H1 (cell line): ENCODE results near the gene ANKRD31. TPM values are rescaled to one million over a fixed set of nuclear protein-coding genes. Genes with fewer than 3 reads are reported as not detected.

Experiments used
- CTCF ChIA-PET: fragments of 300-600 bp; sonication (Branson Sonifier 250); formaldehyde crosslinking; loops from one replicate; lab custom pipeline; 2021; ENCODE audit not compliant: partially characterized antibody; lab: Charles Lee
- POLR2A ChIA-PET: fragments of 300-600 bp; sonication (Branson Sonifier 250); formaldehyde crosslinking; loops from one replicate; lab custom pipeline; 2021; ENCODE audit warnings: inconsistent platforms; ENCODE audit not compliant: partially characterized antibody; lab: Charles Lee
- DNase-seq, 2 experiments: peaks; one replicate each; pipeline versions ENCODE4 v3.0.0 to v3.0.0-alpha.2; 2010 to 2022; ENCODE audit warnings: low spot score in 2 of 2, low read depth in 1 of 2, mixed read lengths in 1 of 2
- FAIRE-seq: peaks from 2 replicates; lab custom pipeline; 2011; peaks lifted over from hg19 to GRCh38; lab: Jason Lieb, UNC
- H2AFZ ChIP-seq: 2 replicates; pipeline ENCODE4 v1.8.1; 2012; ENCODE audit warnings: low read length, inconsistent platforms
- H2AK5ac ChIP-seq: 2 replicates; pipeline ENCODE4 v1.6.1; 2013; ENCODE audit warnings: low read depth, low read length
- H2BK120ac ChIP-seq: replicated peaks from 2 replicates; pipeline ENCODE3; 2013; ENCODE audit warnings: low read depth, low read length, inconsistent platforms
- H2BK12ac ChIP-seq: 2 replicates; pipeline ENCODE4 v1.6.1; 2013; ENCODE audit warnings: low read depth, low read length
- H2BK15ac ChIP-seq: 2 replicates; pipeline ENCODE4 v1.6.1; 2013; ENCODE audit warnings: low read length
- H2BK20ac ChIP-seq: 2 replicates; pipeline ENCODE4 v1.6.1; 2013; ENCODE audit warnings: low read length
- H2BK5ac ChIP-seq: 2 replicates; pipeline ENCODE4 v1.6.1; 2013; ENCODE audit warnings: low read depth, low read length
- H3K14ac ChIP-seq: 2 replicates; pipeline ENCODE4 v1.6.1; 2013; ENCODE audit warnings: inconsistent platforms; ENCODE audit not compliant: insufficient read length
- H3K18ac ChIP-seq: 2 replicates; pipeline ENCODE4 v1.6.1; 2013; ENCODE audit warnings: low read length; ENCODE audit errors: extremely low read depth
- H3K23ac ChIP-seq: 2 replicates; pipeline ENCODE4 v1.6.1; 2013; ENCODE audit warnings: inconsistent platforms; ENCODE audit not compliant: insufficient read length
- H3K23me2 ChIP-seq: 2 replicates; pipeline ENCODE4 v1.6.1; 2013; ENCODE audit warnings: low read depth, low read length
- H3K27ac ChIP-seq: 2 replicates; pipeline ENCODE4 v1.6.1; 2011; ENCODE audit warnings: low read depth, low read length, inconsistent platforms
- H3K27me3 ChIP-seq, 4 experiments: replicated peaks in 1 of 4; 1 replicate in 1 of 4; 2 replicates in 3 of 4; pipeline versions ENCODE4 v1.6.1 to v1.8.1; 2011 to 2013; ENCODE audit warnings: low read length in 3 of 4, mild to moderate bottlenecking in 3 of 4, inconsistent platforms in 2 of 4, mixed read lengths in 2 of 4, moderate library complexity in 1 of 4; ENCODE audit not compliant: control insufficient read depth in 3 of 4, insufficient read depth in 3 of 4; ENCODE audit errors: extremely low read depth in 1 of 4
- H3K36me3 ChIP-seq, 4 experiments: 2 replicates each; pipeline versions ENCODE4 v1.6.1 to v1.8.1; 2011 to 2013; ENCODE audit warnings: mild to moderate bottlenecking in 4 of 4, low read length in 3 of 4, moderate library complexity in 2 of 4, control low read depth in 1 of 4, inconsistent platforms in 1 of 4; ENCODE audit not compliant: insufficient read depth in 4 of 4, control insufficient read depth in 2 of 4
- H3K4ac ChIP-seq: replicated peaks from 2 replicates; pipeline ENCODE3; 2013; ENCODE audit warnings: low read length, low read depth, mixed read lengths, inconsistent platforms; ENCODE audit not compliant: insufficient read length
- H3K4me1 ChIP-seq, 4 experiments: replicated peaks in 1 of 4; 1 replicate in 1 of 4; 2 replicates in 3 of 4; pipeline versions ENCODE4 v1.6.1 to v1.8.1; 2011 to 2013; ENCODE audit warnings: low read length in 3 of 4, inconsistent platforms in 2 of 4, mixed read lengths in 1 of 4; ENCODE audit not compliant: insufficient read depth in 4 of 4, control insufficient read depth in 3 of 4
- H3K4me2 ChIP-seq, 2 experiments: 2 replicates each; pipeline versions ENCODE4 v1.6.1 to v1.8.1; 2011 to 2013; ENCODE audit warnings: low read depth in 2 of 2, low read length in 2 of 2, control low read depth in 1 of 2, inconsistent platforms in 1 of 2, mild to moderate bottlenecking in 1 of 2; ENCODE audit not compliant: insufficient read depth in 1 of 2
- H3K4me3 ChIP-seq, 4 experiments: fragments of 200-600, 300-600 bp in 1 of 4; sonication (generic), shearing (Covaris generic), sonication (Bioruptor Twin) in 1 of 4; 2 replicates each; pipeline versions ENCODE4 v1.5.1 to v1.8.1; 2011 to 2016; ENCODE audit warnings: low read length in 4 of 4, low read depth in 3 of 4, control low read depth in 2 of 4, inconsistent platforms in 2 of 4, mild to moderate bottlenecking in 2 of 4, mixed read lengths in 1 of 4, moderate library complexity in 1 of 4; ENCODE audit not compliant: insufficient read depth in 2 of 4; ENCODE audit errors: extremely low read depth in 1 of 4
- H3K56ac ChIP-seq: replicated peaks from 2 replicates; pipeline ENCODE3; 2013; ENCODE audit warnings: low read depth, mild to moderate bottlenecking, mixed read lengths, low read length, inconsistent platforms; ENCODE audit not compliant: insufficient read length
- H3K79me1 ChIP-seq: 2 replicates; pipeline ENCODE4 v1.6.1; 2013; ENCODE audit warnings: low read depth, low read length, control low read depth
- H3K79me2 ChIP-seq, 2 experiments: 2 replicates each; pipeline versions ENCODE4 v1.6.1 to v1.8.1; 2012 to 2013; ENCODE audit warnings: low read length in 2 of 2, mild to moderate bottlenecking in 2 of 2, inconsistent platforms in 1 of 2; ENCODE audit not compliant: insufficient read depth in 2 of 2, control insufficient read depth in 1 of 2
- H3K9ac ChIP-seq, 4 experiments: replicated peaks in 1 of 4; 1 replicate in 1 of 4; 2 replicates in 3 of 4; pipeline versions ENCODE4 v1.6.1 to v1.8.1; 2011 to 2013; ENCODE audit warnings: low read depth in 3 of 4, low read length in 3 of 4, control low read depth in 2 of 4, mild to moderate bottlenecking in 2 of 4, moderate library complexity in 2 of 4, inconsistent platforms in 1 of 4; ENCODE audit errors: extremely low read depth in 1 of 4
- H3K9me3 ChIP-seq, 2 experiments: 2 replicates each; pipeline versions ENCODE4 v1.6.1 to v1.8.1; 2012 to 2013; ENCODE audit warnings: mild to moderate bottlenecking in 2 of 2, moderate library complexity in 2 of 2, control low read depth in 1 of 2, inconsistent platforms in 1 of 2, low read depth in 1 of 2, low read length in 1 of 2, mixed read lengths in 1 of 2; ENCODE audit not compliant: insufficient read depth in 2 of 2
- H4K20me1 ChIP-seq, 2 experiments: replicated peaks in 1 of 2; 2 replicates each; pipeline versions ENCODE3 to v1.8.1; 2011 to 2013; ENCODE audit warnings: inconsistent platforms in 2 of 2, low read length in 2 of 2, mild to moderate bottlenecking in 1 of 2; ENCODE audit not compliant: insufficient read depth in 2 of 2, control insufficient read depth in 1 of 2
- H4K5ac ChIP-seq: 2 replicates; pipeline ENCODE4 v1.6.1; 2013; ENCODE audit warnings: low read length, low read depth, mixed read lengths, inconsistent platforms; ENCODE audit not compliant: insufficient read length
- H4K8ac ChIP-seq: 2 replicates; pipeline ENCODE4 v1.8.0; 2013; ENCODE audit warnings: mild to moderate bottlenecking, moderate library complexity, low read length, inconsistent platforms; ENCODE audit not compliant: insufficient read depth; ENCODE audit errors: extremely low read depth
- H4K91ac ChIP-seq: replicated peaks from 2 replicates; pipeline ENCODE3; 2013; ENCODE audit warnings: low read length, mixed read lengths, inconsistent platforms; ENCODE audit not compliant: insufficient read length
- BACH1 ChIP-seq: IDR thresholded peaks from 2 replicates; pipeline ENCODE4 v1.6.1; 2012; ENCODE audit warnings: low read length, improper control_type of control experiment
- BCL11A ChIP-seq, 2 experiments: IDR thresholded peaks; one replicate each; pipeline ENCODE4 v1.6.1; 2011; ENCODE audit warnings: low read depth in 2 of 2, low read length in 2 of 2, mild to moderate bottlenecking in 2 of 2
- CHD1 ChIP-seq: IDR thresholded peaks from 2 replicates; pipeline ENCODE4 v1.6.1; 2012; ENCODE audit warnings: low read depth, low read length, improper control_type of control experiment
- CHD2 ChIP-seq: IDR thresholded peaks from 2 replicates; pipeline ENCODE4 v1.6.1; 2012; ENCODE audit warnings: low read length, improper control_type of control experiment
- CREB1 ChIP-seq: IDR thresholded peaks from 2 replicates; pipeline ENCODE4 v1.6.1; 2012; ENCODE audit warnings: inconsistent platforms
- HDAC6 ChIP-seq: IDR thresholded peaks from one replicate; pipeline ENCODE4 v1.7.1; 2012; ENCODE audit warnings: low read depth, mild to moderate bottlenecking, inconsistent platforms, low read length, moderate library complexity
- KDM1A ChIP-seq: fragments of 200-600, 300-600 bp; sonication (generic); IDR thresholded peaks from 2 replicates; pipeline ENCODE4 v1.7.1; 2016; ENCODE audit warnings: mild to moderate bottlenecking, low read length, borderline replicate concordance
- MAFK ChIP-seq: IDR thresholded peaks from 2 replicates; pipeline ENCODE4 v1.6.1; 2012; ENCODE audit warnings: low read depth, mild to moderate bottlenecking, improper control_type of control experiment, low read length
- NANOG ChIP-seq: IDR thresholded peaks from 2 replicates; pipeline ENCODE4 v1.6.1; 2011; ENCODE audit warnings: low read length, low read depth, mild to moderate bottlenecking, inconsistent platforms; ENCODE audit not compliant: insufficient read depth, poor library complexity, severe bottlenecking
- PHF8 ChIP-seq: fragments of 200-600 bp; sonication (generic); conservative IDR thresholded peaks from 2 replicates; pipeline ENCODE4 v1.7.1; 2012; ENCODE audit warnings: low read depth, mild to moderate bottlenecking, inconsistent platforms, low read length, moderate library complexity
- POLR2A ChIP-seq, 2 experiments: IDR thresholded peaks; 1 replicate in 1 of 2; 2 replicates in 1 of 2; pipeline ENCODE4 v1.6.1; 2011; ENCODE audit warnings: low read depth in 2 of 2, low read length in 2 of 2, mild to moderate bottlenecking in 2 of 2; ENCODE audit errors: control extremely low read depth in 1 of 2
- RAD21 ChIP-seq, 2 experiments: IDR thresholded peaks in 1 of 2; conservative IDR thresholded peaks in 1 of 2; 2 replicates each; pipeline ENCODE4 v1.6.1; 2011; ENCODE audit warnings: low read depth in 2 of 2, low read length in 2 of 2, improper control_type of control experiment in 1 of 2, inconsistent platforms in 1 of 2, mild to moderate bottlenecking in 1 of 2, moderate library complexity in 1 of 2
- SIRT6 ChIP-seq: IDR thresholded peaks from one replicate; pipeline ENCODE4 v1.7.1; 2012; ENCODE audit warnings: low read length, inconsistent platforms
- TBP ChIP-seq: IDR thresholded peaks from 2 replicates; pipeline ENCODE4 v1.6.1; 2011; ENCODE audit warnings: low read depth, low read length, improper control_type of control experiment
- ZNF274 ChIP-seq: IDR thresholded peaks from 2 replicates; pipeline ENCODE4 v1.7.0; 2012; ENCODE audit warnings: low read length, borderline replicate concordance; ENCODE audit errors: extremely low read depth
- WGBS, 2 experiments: shearing (Covaris generic) in 1 of 2; methylation state at CpG; one replicate each; pipeline versions ENCODE4 v1.1.6 to v1.1.7; 2013 to 2015; ENCODE audit warnings: low lambda C conversion rate in 2 of 2, mixed read lengths in 2 of 2, inconsistent platforms in 1 of 2, low coverage in 1 of 2, missing lambda C conversion rate in 1 of 2; ENCODE audit not compliant: insufficient replicate concordance in 2 of 2, insufficient coverage in 1 of 2, insufficient read length in 1 of 2; ENCODE audit errors: extremely low coverage in 1 of 2, missing lambda C conversion rate in 1 of 2; 5-methylcytosine and 5-hydroxymethylcytosine counted together
- polyA plus RNA-seq, 7 experiments: library from polyadenylated mRNA; depleted of rRNA in 3 of 7; stranded (reverse) in 5 of 7; unstranded in 2 of 7; fragments of >200 nt in 5 of 7; fragments of 200-250 nt in 2 of 7; gene quantifications; 1 replicate in 5 of 7; 2 replicates in 1 of 7; 4 replicates in 1 of 7; pipeline versions ENCODE4 v1.2.1 to v1.2.3, GENCODE V29; 2011 to 2013; ENCODE audit warnings: missing spikeins in 2 of 7, mixed read lengths in 2 of 7
- total RNA-seq: library from RNA; stranded (reverse); fragmentation: NEBNext Ultra II Directional; extraction: Animal tissue kit (Norgen Biotek cat#: 25700); gene quantifications from 2 replicates; pipeline ENCODE4 v1.2.1, GENCODE V29; 2021

The ANKRD31 gene
- total and polyA plus RNA-seq, 2 of the 8 experiments (the other 6 are each of a cell fraction or from before 2014, with no cell fraction given): 0.05 to 0.06 TPM

DNA sequence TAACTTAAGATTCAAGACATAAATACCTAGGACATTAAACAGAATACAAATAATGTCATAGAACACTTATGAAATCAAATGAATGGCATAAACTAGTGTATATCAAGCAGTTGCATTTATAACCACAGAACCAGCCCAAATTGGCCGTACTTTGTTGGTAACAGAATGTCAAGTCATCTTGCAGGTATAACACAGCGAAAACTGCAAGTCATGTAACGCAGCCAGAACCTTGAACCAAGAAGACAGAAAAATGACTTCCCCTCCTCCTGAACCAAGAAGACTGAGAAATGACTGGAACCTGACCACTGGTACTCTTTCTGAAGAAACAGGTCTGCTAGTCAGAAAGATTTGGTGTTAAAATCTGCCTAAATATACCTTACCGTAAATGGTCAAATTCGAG is 38.9 kb downstream of the ANKRD31 start:
- ChIA-PET POLR2A (no interaction called here), CTCF (no interaction called here)
- Histone ChIP-seq H3K23me2 (no peaks in the 10 kb centered on the region), H3K56ac (no peak overlapping the region), H3K36me3 (no peaks in the 10 kb centered on the region), H3K27ac (no peak overlapping the region), H3K14ac (no peak overlapping the region), H3K4me3 (no peak overlapping the region), H4K8ac (no peak overlapping the region), H3K79me2 (no peaks in the 10 kb centered on the region), H2BK20ac (no peak overlapping the region), H3K9me3 (no peaks in the 10 kb centered on the region), H3K79me1 (no peaks in the 10 kb centered on the region), H3K4me2 (no peak overlapping the region), H3K4me1 (no peaks in the 10 kb centered on the region), H2BK12ac (no peak overlapping the region), H3K9ac (no peak overlapping the region), H3K27me3 (no peaks in the 10 kb centered on the region), H2AK5ac (no peak overlapping the region), H4K20me1 (no peaks in the 10 kb centered on the region), H3K23ac (no peak overlapping the region), H2BK5ac (no peak overlapping the region), H3K4ac (no peak overlapping the region), H2BK15ac (no peak overlapping the region), H4K5ac (no peak overlapping the region), H3K18ac (no peak overlapping the region), H4K91ac (no peak overlapping the region), H2BK120ac (no peak overlapping the region), H2AFZ (peak overlapping the region; percentile 26; the same call in 1 of the 2 replicates)
- WGBS, 2 experiments: 92% methylated on average over 5 of the region's 5 CpGs; no CpG with 5 or more reads in 1 of the 2 experiments
- FAIRE-seq (no peak), DNase-seq (no peak)
- TF ChIP-seq TBP (no peak), ZNF274 (no peak), SIRT6 (no peak), HDAC6 (no peak), KDM1A (no peak), NANOG (no peak), RAD21 (IDR thresholded peaks at IDR 0.05 in 1 of 2, conservative IDR thresholded peaks at IDR 0.05 in 1 of 2; ENCODE audit: low read depth in 2 of 2, low read length in 2 of 2) (no peak), BACH1 (peak; percentile 64; the same call in 1 of the 2 replicates), BCL11A (IDR thresholded peaks at IDR 0.05; ENCODE audit: low read depth in 2 of 2, low read length in 2 of 2) (no peak), MAFK (peak; percentile 32; the same call in 1 of the 2 replicates), CHD1 (no peak), POLR2A (IDR thresholded peaks at IDR 0.05; ENCODE audit: control extremely low read depth in 1 of 2, low read depth in 2 of 2, low read length in 2 of 2) (no peak), CREB1 (no peak), PHF8 (no peak), CHD2 (no peak)
